B cell (primary cell): ENCODE measurements around the gene FILIP1. TPM values are rescaled to one million over a fixed set of nuclear protein-coding genes. Genes with fewer than 3 reads are reported as not detected.

ENCODE experiments used
- ATAC-seq: fragments of 200-7000 bp; cut with Tn5 transposase; one replicate; pipeline ENCODE4 v1.10.0; 2021; ENCODE audit warnings: low read depth, mild to moderate bottlenecking, moderate number of reproducible peaks, moderate library complexity
- CTCF ChIA-PET: fragments of 350-600 bp; sonication (Branson Sonifier 250); formaldehyde crosslinking; loops from one replicate; lab custom pipeline; 2021; ENCODE audit warnings: antibody characterized with exemption, inconsistent platforms; lab: Charles Lee
- POLR2A ChIA-PET: fragments of 350-600 bp; sonication (Branson Sonifier 250); formaldehyde crosslinking; loops from one replicate; lab custom pipeline; 2021; ENCODE audit warnings: antibody characterized with exemption; lab: Charles Lee
- DNase-seq: peaks from one replicate; pipeline ENCODE4 v3.0.0; 2013
- H2AFZ ChIP-seq: 2 replicates; pipeline ENCODE4 v1.6.1; 2012; ENCODE audit warnings: mild to moderate bottlenecking, low read depth, low read length; ENCODE audit not compliant: insufficient read depth, poor library complexity, severe bottlenecking
- H3K27ac ChIP-seq, 2 donors: 1 replicate in 1 of 2; 2 replicates in 1 of 2; pipeline ENCODE4 v1.5.1; 2012 to 2013; ENCODE audit warnings: low read length in 2 of 2, mild to moderate bottlenecking in 2 of 2, moderate library complexity in 1 of 2
- H3K27me3 ChIP-seq, 4 experiments: fragments of 200-600 bp in 1 of 4; sonication (generic) in 1 of 4; replicated peaks in 1 of 4; 1 replicate in 2 of 4; 2 replicates in 2 of 4; pipeline versions ENCODE4 v1.6.1 to v1.7.0; 2013 to 2016; ENCODE audit warnings: low read length in 3 of 4, mild to moderate bottlenecking in 2 of 4, mixed read lengths in 1 of 4, moderate library complexity in 1 of 4; ENCODE audit not compliant: insufficient read depth in 4 of 4, control insufficient read depth in 3 of 4; ENCODE audit errors: control extremely low read depth in 1 of 4
- H3K36me3 ChIP-seq, 2 experiments: replicated peaks in 1 of 2; 1 replicate in 1 of 2; 2 replicates in 1 of 2; pipeline versions ENCODE4 v1.6.1 to v1.7.1; 2013; ENCODE audit warnings: low read length in 1 of 2; ENCODE audit not compliant: insufficient read depth in 2 of 2, control insufficient read depth in 1 of 2; ENCODE audit errors: control extremely low read depth in 1 of 2, extremely low read depth in 1 of 2
- H3K4me1 ChIP-seq, 2 donors: fragments of 200-600 bp in 1 of 2; sonication (generic) in 1 of 2; 1 replicate in 1 of 2; 2 replicates in 1 of 2; pipeline versions ENCODE4 v1.5.1 to v1.6.1; 2013 to 2017; ENCODE audit warnings: low read length in 2 of 2; ENCODE audit not compliant: control insufficient read depth in 2 of 2, insufficient read depth in 2 of 2
- H3K4me2 ChIP-seq: replicated peaks from 2 replicates; pipeline ENCODE3; 2012; ENCODE audit warnings: mild to moderate bottlenecking, low read depth, low read length; ENCODE audit not compliant: poor library complexity, severe bottlenecking
- H3K4me3 ChIP-seq, 5 experiments: fragments of 200-600 bp in 1 of 5; sonication (generic) in 1 of 5; 1 replicate in 3 of 5; 2 replicates in 2 of 5; pipeline versions ENCODE4 v1.5.1 to v1.7.0; 2011 to 2016; ENCODE audit warnings: low read length in 4 of 5, mild to moderate bottlenecking in 4 of 5, low read depth in 2 of 5, control low read depth in 1 of 5, moderate library complexity in 1 of 5; ENCODE audit not compliant: insufficient read depth in 1 of 5; ENCODE audit errors: control extremely low read depth in 1 of 5, extremely low read depth in 1 of 5
- H3K79me2 ChIP-seq: fragments of 200-600 bp; sonication (generic); one replicate; pipeline ENCODE4 v1.6.0; 2016; ENCODE audit warnings: low read length; ENCODE audit not compliant: control insufficient read depth, insufficient read depth
- H3K9ac ChIP-seq: fragments of 200-600 bp; sonication (generic); 2 replicates; pipeline ENCODE4 v1.6.1; 2017; ENCODE audit warnings: mild to moderate bottlenecking, low read length, moderate library complexity
- H3K9me3 ChIP-seq, 3 donors: one replicate each; pipeline versions ENCODE4 v1.6.1 to v1.7.1; 2013; ENCODE audit warnings: low read length in 2 of 3; ENCODE audit not compliant: control insufficient read depth in 2 of 3, insufficient read depth in 1 of 3; ENCODE audit errors: control extremely low read depth in 1 of 3
- H4K20me1 ChIP-seq: 2 replicates; pipeline ENCODE4 v1.6.0; 2012; ENCODE audit warnings: mild to moderate bottlenecking, low read length; ENCODE audit not compliant: insufficient read depth, control insufficient read depth, poor library complexity, severe bottlenecking
- H3K27ac Mint-ChIP-seq: one replicate; pipeline ENCODE4 v1.8.0; 2021; ENCODE audit warnings: mixed read lengths
- H3K27me3 Mint-ChIP-seq: one replicate; pipeline ENCODE4 v1.8.0; 2021; ENCODE audit warnings: mixed read lengths
- H3K4me1 Mint-ChIP-seq: one replicate; pipeline ENCODE4 v1.8.0; 2021; ENCODE audit warnings: mixed read lengths
- H3K4me3 Mint-ChIP-seq: one replicate; pipeline ENCODE4 v1.8.0; 2021; ENCODE audit warnings: mixed read lengths
- H3K9me3 Mint-ChIP-seq: one replicate; pipeline ENCODE4 v1.8.0; 2022; ENCODE audit warnings: mixed read lengths; ENCODE audit not compliant: insufficient read depth
- EZH2 ChIP-seq: IDR thresholded peaks from 2 replicates; pipeline ENCODE4 v1.6.1; 2012; ENCODE audit warnings: borderline replicate concordance, low read depth, mild to moderate bottlenecking, moderate library complexity, low read length; ENCODE audit not compliant: insufficient read depth, poor library complexity, severe bottlenecking
- WGBS: methylation state at CpG from one replicate; pipeline ENCODE4 v1.1.5; 2013; ENCODE audit warnings: missing lambda C conversion rate; ENCODE audit not compliant: insufficient coverage; 5-methylcytosine and 5-hydroxymethylcytosine counted together
- intact Hi-C: fragments of 100-400 bp; cut with micrococcal nuclease; formaldehyde crosslinking; loops from one replicate; pipeline ENCODE4 v1.10.0; 2022
- polyA plus RNA-seq: library from polyadenylated mRNA; depleted of rRNA; stranded (reverse); fragments of >200 nt; gene quantifications from 2 replicates; pipeline ENCODE4 v1.2.3, GENCODE V29; 2012
- total RNA-seq, 2 donors: library from RNA; stranded (reverse); fragments of 120-200 nt in 1 of 2; gene quantifications; 1 replicate in 1 of 2; 2 replicates in 1 of 2; pipeline versions ENCODE4 v1.2.3 to v1.2.4, GENCODE V29; 2013 to 2022
- TF ChIP-seq, protein P1 (sequence below): fragments of 200-600 bp; IDR thresholded peaks from one replicate; pipeline ENCODE4 v1.8.0; 2022; ENCODE audit warnings: antibody characterized with exemption, mild to moderate bottlenecking

The FILIP1 gene
- total and polyA plus RNA-seq, 2 donors (not counting 1 experiment from before 2014, with no cell fraction given) = not detected

DNA sequence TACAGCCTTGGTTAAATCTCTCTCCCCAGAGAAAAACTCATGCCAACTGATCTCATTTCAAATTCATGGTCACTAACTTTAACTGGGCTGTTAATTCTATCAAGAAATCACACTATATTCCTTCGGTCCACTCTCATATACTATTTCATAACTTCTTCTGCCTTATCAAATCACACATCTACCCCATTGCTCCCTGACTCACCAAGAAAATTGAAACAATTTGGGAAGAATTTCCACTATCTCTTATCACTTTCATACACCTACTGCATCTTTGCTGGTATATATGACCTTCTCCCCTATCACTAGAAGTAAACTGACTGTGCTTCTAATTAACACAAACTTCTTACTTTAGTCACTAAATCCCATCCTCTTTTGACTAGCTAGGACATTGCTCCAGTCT lies 102.3 kb downstream of the FILIP1 start:
- no peak overlapping the region for H3K4me3 ChIP-seq
- H3K4me1 ChIP-seq = no peaks in the 10 kb centered on the region
- H3K79me2 ChIP-seq = no peaks in the 10 kb centered on the region
- Mint-ChIP-seq H3K9me3 (no peaks in the 10 kb centered on the region), H3K27ac (no peak overlapping the region), H3K4me1 (no peaks in the 10 kb centered on the region), H3K27me3 (no peaks in the 10 kb centered on the region), H3K4me3 (no peak overlapping the region)
- no peaks in the 10 kb centered on the region for H3K27me3 ChIP-seq
- ATAC-seq (no peak), DNase-seq (no peak)
- no peaks in the 10 kb centered on the region for H3K9me3 ChIP-seq
- TF ChIP-seq, protein P1, sequence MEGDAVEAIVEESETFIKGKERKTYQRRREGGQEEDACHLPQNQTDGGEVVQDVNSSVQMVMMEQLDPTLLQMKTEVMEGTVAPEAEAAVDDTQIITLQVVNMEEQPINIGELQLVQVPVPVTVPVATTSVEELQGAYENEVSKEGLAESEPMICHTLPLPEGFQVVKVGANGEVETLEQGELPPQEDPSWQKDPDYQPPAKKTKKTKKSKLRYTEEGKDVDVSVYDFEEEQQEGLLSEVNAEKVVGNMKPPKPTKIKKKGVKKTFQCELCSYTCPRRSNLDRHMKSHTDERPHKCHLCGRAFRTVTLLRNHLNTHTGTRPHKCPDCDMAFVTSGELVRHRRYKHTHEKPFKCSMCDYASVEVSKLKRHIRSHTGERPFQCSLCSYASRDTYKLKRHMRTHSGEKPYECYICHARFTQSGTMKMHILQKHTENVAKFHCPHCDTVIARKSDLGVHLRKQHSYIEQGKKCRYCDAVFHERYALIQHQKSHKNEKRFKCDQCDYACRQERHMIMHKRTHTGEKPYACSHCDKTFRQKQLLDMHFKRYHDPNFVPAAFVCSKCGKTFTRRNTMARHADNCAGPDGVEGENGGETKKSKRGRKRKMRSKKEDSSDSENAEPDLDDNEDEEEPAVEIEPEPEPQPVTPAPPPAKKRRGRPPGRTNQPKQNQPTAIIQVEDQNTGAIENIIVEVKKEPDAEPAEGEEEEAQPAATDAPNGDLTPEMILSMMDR = no peak
- no peak overlapping the region for H2AFZ ChIP-seq
- H3K9ac ChIP-seq = no peak overlapping the region
- no peaks in the 10 kb centered on the region for H3K36me3 ChIP-seq
- H3K4me2 ChIP-seq = no peak overlapping the region
- ChIA-PET CTCF (no interaction called here), POLR2A (no interaction called here)
- WGBS = 85% methylated on average over 1 of the region's 1 CpG
- no peak overlapping the region for H3K27ac ChIP-seq
- no peaks in the 10 kb centered on the region for H4K20me1 ChIP-seq
- intact Hi-C loops = no loop called here

DNA sequence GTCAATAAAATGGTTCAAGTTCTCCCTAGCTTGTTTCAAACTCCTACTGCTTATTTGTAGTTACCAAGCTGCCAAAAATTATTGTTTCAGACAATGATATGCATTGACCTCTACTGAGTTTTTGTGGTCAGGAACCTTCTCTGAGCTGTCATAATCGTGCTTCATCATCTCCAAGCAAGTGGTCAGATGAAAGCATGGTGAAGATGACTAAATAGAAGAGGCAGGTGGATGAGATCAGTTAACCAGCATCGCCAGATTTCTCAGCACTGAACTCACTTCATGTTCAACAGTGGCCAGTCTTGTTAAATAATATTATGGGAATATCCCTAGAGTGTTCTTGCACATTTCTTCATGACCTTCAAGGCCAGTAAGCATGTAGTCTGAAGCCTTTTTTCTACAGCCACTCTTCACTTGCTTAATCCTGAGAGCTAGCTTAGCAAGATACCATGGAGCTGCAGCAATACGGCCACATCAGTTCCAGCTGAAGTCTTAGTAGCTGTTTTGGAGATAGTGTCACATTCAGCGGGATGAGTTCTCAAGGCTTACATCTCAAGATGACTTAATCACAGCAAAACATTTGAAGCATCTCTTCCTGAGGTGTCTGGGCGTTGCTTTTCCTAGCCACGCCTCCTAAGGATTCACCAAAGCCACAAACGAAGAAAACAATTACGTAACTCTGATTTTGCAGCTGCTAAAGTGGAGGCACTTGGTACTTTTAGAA lies 107.4 kb downstream of the FILIP1 start:
- 96% methylated on average over 4 of the region's 8 CpGs for WGBS
- POLR2A ChIA-PET = no interaction called here
- ATAC-seq = no peak
- CTCF ChIA-PET = no interaction called here
- Histone ChIP-seq H4K20me1 (no peaks in the 10 kb centered on the region), H3K27me3 (no peaks in the 10 kb centered on the region), H3K9ac (no peak overlapping the region), H3K4me3 (no peak overlapping the region), H2AFZ (no peak overlapping the region), H3K4me1 (no peaks in the 10 kb centered on the region), H3K79me2 (no peaks in the 10 kb centered on the region), H3K27ac (no peak overlapping the region), H3K36me3 (no peaks in the 10 kb centered on the region), H3K4me2 (no peak overlapping the region), H3K9me3 (no peaks in the 10 kb centered on the region)
- H3K9me3 Mint-ChIP-seq = no peaks in the 10 kb centered on the region
- no peak overlapping the region for H3K27ac Mint-ChIP-seq
- intact Hi-C loops = no loop called here
- TF ChIP-seq, protein P1 = no peak
- no peak for TF ChIP-seq EZH2
- no peak overlapping the region for H3K4me3 Mint-ChIP-seq
- DNase-seq = no peak
- H3K4me1 Mint-ChIP-seq = no peaks in the 10 kb centered on the region
- no peaks in the 10 kb centered on the region for H3K27me3 Mint-ChIP-seq
